ENCODE results near the gene SRRM4.
"Not testable (repeated sequence)": the region's sequence is repeated elsewhere in the genome, so short reads cannot be mapped to it uniquely, and the experiment has no call there.

The SRRM4 gene

DNA sequence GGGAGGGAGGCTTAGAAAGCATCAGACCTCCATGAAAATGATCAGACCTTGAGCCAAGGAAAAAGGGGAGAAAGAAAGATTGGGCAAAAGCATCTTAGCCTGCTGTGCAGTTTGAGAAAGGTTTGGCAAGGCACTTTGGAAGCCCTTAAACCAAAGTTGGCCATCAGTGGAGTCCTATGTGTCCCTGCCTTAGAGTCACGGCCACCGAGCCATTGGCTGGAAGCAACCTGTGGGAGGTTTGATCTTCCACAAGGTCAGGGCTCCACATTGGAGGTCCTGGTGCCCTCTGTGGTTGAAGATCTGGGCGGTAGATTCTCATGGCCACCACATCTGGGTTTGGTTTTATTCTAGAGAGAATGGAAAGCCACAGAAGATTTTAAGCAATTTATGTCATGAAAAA is 44.4 kb downstream of the SRRM4 start:
- no peak overlapping the region for H3K4me3 Mint-ChIP-seq
- ATAC-seq (no peak), DNase-seq (ENCODE audit: low spot score in 2 of 2) (no peak)
- H3K27ac Mint-ChIP-seq, result no peak overlapping the region
- no peaks in the 10 kb centered on the region for H3K4me1 Mint-ChIP-seq
- H3K36me3 Mint-ChIP-seq, result no peaks in the 10 kb centered on the region
- peaks cover 8% of the 10 kb centered on the region for H3K9me3 Mint-ChIP-seq

DNA sequence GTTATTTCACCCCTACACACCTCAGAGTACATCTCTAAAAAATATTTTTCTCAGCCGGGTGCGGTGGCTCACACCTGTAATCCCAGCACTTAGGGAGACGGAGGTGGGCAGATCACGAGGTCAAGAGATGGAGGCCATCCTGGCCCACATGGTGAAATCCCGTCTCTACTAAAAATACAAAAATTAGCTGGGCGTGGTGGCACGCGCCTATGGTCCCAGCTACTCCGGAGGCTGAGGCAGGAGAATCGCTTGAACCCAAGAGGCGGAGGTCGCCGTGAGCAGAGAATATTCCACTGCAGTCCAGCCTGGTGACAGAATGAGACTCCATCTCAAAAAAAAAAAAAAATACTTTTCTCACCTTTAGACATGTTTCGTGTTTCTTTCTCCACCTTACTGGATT is 52.0 kb downstream of the SRRM4 start:
- not testable (repeated sequence) for H3K27ac Mint-ChIP-seq; H3K36me3 Mint-ChIP-seq; DNase-seq (ENCODE audit: low spot score in 2 of 2); H3K4me1 Mint-ChIP-seq; ATAC-seq; H3K9me3 Mint-ChIP-seq; H3K4me3 Mint-ChIP-seq

DNA sequence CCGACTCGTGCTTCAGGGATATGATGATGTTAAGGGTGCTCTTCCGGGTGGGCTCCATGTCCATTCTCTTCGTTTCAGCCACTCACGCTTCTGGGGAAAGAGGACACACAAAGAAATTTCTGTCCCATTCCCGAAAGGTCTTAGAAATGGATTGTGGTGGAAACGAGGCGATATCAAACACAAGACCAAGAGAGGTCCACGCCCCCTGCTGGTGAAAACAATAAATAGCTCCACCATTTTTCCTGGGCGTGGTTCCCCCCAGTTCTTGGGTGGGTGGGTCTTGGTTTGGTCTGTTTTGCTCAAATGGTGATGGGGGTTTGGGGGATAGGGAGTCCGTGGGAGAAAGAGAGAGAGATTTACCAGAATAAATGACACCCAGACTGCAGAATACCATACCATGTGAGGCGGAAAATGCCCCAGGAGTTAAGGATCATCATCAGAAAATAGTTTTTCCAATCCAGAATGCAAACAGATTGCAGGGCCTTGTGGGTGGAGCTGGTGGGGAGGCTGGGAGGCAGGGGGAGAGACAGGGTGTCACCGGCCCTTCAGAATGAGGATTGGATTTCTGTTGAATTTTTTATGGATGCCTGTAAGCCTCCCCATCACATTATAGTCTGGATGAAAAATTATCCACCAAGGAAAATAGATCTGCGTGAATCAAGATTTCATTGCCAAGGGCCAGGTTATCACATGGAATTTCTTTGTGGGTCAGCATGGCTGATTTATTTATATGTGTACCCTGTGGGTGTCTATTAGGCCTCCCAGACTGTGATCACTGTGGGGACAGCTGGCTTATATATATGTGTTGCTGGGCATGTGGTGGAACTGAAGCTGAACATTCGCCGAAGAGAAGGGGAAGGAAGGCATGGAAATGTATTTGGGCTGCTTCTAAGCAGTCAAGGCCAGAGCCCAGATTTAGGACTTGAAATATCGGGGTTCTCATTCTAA is 55.8 kb downstream of the SRRM4 start:
- ATAC-seq (no peak), DNase-seq (ENCODE audit: low spot score in 2 of 2) (peak in 1 of 2 donors; percentile 48)
- no peak overlapping the region for H3K27ac Mint-ChIP-seq
- H3K4me3 Mint-ChIP-seq, result no peak overlapping the region
- H3K36me3 Mint-ChIP-seq, result no peaks in the 10 kb centered on the region
- no peaks in the 10 kb centered on the region for H3K9me3 Mint-ChIP-seq
- no peaks in the 10 kb centered on the region for H3K4me1 Mint-ChIP-seq

DNA sequence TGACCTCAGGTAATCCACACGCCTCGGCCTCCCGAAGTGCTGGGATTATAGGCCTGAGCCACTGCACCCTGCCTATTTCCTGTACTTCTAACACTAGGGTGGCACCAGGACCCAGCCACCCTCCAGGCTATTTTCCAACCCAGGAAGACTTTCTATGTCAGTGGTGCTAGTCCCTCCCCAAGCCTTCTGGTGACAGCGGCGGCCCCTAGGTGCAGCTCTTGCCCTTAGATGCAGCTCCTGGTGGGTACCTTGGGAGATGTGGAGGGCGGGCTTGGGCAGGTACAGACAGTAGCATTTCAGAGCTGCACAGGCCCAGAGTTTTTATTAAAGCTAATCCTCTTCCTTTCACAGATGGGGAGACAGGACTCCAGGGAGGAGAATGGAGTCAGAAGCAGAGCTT is 62.8 kb downstream of the SRRM4 start:
- H3K27ac Mint-ChIP-seq, result no peak overlapping the region
- H3K9me3 Mint-ChIP-seq, result no peaks in the 10 kb centered on the region
- H3K4me3 Mint-ChIP-seq, result no peak overlapping the region
- no peaks in the 10 kb centered on the region for H3K36me3 Mint-ChIP-seq
- no peak for ATAC-seq
- no peak for DNase-seq (ENCODE audit: low spot score in 2 of 2)
- no peaks in the 10 kb centered on the region for H3K4me1 Mint-ChIP-seq

DNA sequence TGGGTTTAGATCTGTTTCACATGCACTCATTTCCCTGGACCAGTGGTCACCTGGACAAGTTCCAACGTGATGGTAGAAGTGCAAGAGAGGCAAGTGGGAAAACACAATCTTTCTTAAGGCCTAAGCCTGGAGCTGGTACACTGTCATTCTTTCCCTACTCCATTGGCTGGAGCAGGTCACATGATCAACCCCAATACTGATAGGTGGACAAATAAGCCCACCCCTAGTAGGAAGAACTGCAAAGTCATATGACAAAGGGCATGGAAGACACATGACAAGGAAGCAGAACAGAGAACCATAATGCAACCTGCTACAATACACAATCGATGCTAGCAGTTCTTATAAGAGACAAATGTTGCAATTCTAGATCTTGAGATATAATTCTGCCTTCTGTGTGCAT is 66.3 kb downstream of the SRRM4 start:
- ATAC-seq, result no peak
- no peak for DNase-seq (ENCODE audit: low spot score in 2 of 2)

DNA sequence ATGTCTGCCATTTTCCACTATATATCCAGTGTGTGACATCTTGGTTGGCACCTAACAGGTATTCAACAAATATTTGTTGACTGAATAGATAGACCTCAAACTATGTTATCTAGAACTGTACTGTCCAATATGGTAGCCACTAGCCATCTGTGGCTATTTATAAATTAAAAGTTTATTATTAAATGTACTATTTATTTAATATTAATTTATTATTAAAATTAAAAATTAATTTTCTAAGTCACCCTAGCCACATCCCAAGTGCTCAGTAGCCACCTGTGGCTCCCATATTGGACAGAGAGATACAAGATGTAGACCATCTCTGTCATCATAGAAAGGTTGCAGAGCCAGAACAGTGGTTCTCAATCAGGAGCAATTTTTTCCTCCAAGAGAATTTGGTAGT is 69.3 kb downstream of the SRRM4 start:
- Mint-ChIP-seq H3K9me3 (peaks cover 2% of the 10 kb centered on the region), H3K36me3 (no peaks in the 10 kb centered on the region), H3K4me1 (no peaks in the 10 kb centered on the region), H3K27ac (no peak overlapping the region), H3K4me3 (no peak overlapping the region)
- DNase-seq (ENCODE audit: low spot score in 2 of 2) (no peak), ATAC-seq (no peak)

More for the DNA sequence above, 66.3 kb downstream of the SRRM4 start:
- no peaks in the 10 kb centered on the region for H3K36me3 Mint-ChIP-seq
- H3K4me3 Mint-ChIP-seq, result no peak overlapping the region
- H3K9me3 Mint-ChIP-seq, result no peaks in the 10 kb centered on the region
- no peaks in the 10 kb centered on the region for H3K4me1 Mint-ChIP-seq
- no peak overlapping the region for H3K27ac Mint-ChIP-seq

DNA sequence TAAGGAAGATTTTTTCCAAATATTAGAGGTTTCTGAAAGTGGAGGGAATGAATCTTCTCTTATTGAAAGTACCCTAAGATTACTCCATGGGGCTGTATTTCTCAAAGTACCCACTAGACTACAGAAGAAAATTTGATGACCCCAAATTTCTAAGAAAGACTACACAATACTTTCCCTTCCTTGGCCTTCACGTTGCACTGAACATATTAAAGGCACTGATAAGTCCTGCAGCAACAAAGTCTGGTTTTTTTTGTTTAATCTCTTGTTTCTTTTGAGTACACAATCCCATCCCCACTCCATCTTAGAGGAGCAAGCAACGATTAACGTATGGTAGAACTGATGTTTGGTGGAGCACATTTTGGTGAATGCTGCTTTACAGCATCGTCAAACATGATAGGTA is 70.1 kb downstream of the SRRM4 start:
- Mint-ChIP-seq H3K27ac (no peak overlapping the region), H3K36me3 (no peaks in the 10 kb centered on the region), H3K4me1 (no peaks in the 10 kb centered on the region), H3K9me3 (peaks cover 3% of the 10 kb centered on the region), H3K4me3 (no peak overlapping the region)
- ATAC-seq, result no peak
- no peak for DNase-seq (ENCODE audit: low spot score in 2 of 2)

DNA sequence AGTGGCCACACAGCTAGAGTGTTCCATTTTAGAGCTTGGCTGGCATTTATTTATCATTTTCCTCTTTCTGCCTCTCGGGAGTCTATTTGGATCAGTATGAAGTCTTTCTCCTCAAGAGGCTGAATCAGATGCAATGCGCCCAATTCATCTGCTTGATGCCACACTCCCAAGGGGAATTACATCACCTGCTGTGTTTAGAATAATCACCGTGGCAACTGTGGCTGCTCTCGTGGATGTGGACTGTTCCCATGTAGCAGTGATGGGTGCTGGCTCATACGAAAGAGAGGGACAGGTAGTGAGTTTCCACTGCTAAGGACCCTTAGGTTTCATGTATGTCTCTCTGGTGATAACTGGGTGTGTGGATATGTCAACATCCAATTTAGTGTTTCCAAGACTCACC is 70.7 kb downstream of the SRRM4 start:
- Mint-ChIP-seq H3K4me1 (no peaks in the 10 kb centered on the region), H3K27ac (no peak overlapping the region), H3K9me3 (peaks cover 6% of the 10 kb centered on the region), H3K4me3 (no peak overlapping the region), H3K36me3 (no peaks in the 10 kb centered on the region)
- DNase-seq (ENCODE audit: low spot score in 2 of 2), result no peak
- ATAC-seq, result no peak

DNA sequence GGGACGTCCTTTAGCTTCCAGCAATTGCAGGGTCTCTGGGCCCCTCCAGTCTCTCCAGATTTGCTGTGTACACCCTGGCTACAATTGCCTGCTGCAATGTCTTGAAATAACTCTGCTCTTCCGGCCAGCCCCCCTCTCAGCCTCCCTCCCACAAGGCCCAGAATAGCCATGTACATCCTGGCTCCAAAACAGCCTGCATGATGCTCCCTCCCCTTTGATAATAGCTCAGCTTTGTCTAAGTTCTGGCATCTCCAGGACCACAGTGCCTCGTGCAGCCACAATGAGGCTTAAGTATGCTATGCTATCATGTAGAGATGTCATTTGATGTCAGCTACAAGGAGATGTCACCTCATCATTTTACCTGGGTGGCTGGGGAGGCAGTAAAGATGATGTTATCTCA is 74.6 kb downstream of the SRRM4 start:
- Mint-ChIP-seq H3K27ac (no peak overlapping the region), H3K4me1 (no peaks in the 10 kb centered on the region), H3K9me3 (peaks cover 13% of the 10 kb centered on the region), H3K4me3 (no peak overlapping the region), H3K36me3 (no peaks in the 10 kb centered on the region)
- DNase-seq (ENCODE audit: low spot score in 2 of 2) (no peak), ATAC-seq (no peak)

DNA sequence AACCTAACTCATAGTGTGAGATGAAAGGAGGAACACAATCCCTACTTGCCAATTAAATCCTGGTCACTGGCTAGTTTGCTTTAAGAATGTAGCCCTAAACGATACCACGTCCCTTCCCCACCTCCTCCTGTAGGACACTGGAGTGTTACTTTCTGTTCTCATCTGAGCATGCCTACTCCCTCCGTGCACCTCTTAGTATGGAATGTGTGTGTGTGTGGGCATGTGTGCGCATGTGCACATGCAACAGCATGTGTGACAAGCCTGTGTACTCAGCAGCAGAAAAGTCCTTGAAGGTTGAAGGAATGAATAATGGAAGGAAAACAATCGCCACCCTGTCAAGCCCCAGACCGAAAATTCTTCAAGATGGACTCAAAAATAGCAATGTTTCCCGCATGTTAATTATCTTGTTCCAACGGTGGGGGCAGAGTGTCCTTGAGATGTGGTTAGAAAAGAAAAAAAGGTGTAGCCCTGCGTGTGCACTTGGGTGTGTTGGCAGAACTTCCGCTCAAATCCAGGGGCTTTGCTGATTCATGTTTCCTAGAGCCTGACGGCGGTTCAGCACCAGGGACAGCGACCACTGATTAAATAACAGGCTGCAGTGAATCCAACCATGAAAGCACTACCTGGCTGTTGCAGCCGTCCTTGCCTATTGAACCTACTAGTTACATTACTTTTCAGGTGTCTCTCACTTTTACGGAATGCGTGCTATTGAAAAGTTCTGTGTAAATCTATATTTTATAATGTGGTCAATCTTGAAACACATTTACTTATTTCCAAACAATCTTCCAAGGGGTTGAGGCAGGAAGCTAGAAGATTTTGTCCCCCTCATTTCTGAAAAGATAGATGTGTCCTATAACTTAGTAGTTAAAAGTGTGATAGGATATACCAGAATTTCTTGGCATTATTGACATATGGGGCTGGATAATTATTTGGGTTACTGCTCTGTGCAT is 79.8 kb downstream of the SRRM4 start:
- no peak overlapping the region for H3K27ac Mint-ChIP-seq
- no peaks in the 10 kb centered on the region for H3K36me3 Mint-ChIP-seq
- H3K9me3 Mint-ChIP-seq, result peaks cover 11% of the 10 kb centered on the region
- ATAC-seq (no peak), DNase-seq (ENCODE audit: low spot score in 2 of 2) (peak in 1 of 2 donors; percentile 46)
- no peaks in the 10 kb centered on the region for H3K4me1 Mint-ChIP-seq
- H3K4me3 Mint-ChIP-seq, result no peak overlapping the region

DNA sequence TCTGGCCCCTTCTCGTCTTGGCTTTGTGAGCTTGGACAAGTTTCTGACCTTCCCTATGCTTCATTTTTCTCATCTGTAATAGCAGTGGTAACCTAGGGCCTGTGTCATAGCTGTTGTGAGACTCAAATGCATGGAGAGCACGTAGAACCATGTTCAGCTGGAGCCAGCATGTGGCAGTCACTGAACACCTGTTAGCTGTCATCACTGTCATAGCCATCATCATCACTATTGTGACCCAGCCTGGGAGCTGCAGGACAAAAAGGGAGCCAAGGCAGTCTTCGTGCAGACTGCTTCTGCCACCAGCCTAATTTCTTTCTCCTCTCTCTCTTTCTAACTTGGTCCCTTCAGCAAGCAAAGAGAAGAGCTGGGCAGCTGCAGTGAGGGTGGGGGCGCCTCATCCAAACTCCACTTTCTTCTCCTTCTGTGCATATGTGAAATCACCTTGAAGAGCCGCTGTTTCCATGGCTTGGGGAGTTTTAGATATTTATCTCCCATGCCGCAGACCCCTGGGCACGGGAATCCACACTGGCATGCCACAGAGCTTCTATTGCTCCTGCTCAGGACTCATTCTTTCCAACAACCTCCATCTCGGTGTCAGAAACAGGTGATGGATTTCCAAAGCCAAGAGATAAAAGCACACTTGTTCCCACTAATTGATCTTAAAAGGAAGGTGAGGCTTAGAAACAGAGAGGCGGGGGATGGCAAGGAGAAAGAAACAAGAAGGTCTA is 87.0 kb downstream of the SRRM4 start:
- H3K4me1 Mint-ChIP-seq, result no peaks in the 10 kb centered on the region
- peaks cover 7% of the 10 kb centered on the region for H3K9me3 Mint-ChIP-seq
- ATAC-seq, result no peak
- H3K27ac Mint-ChIP-seq, result no peak overlapping the region
- no peaks in the 10 kb centered on the region for H3K36me3 Mint-ChIP-seq
- H3K4me3 Mint-ChIP-seq, result no peak overlapping the region
- DNase-seq (ENCODE audit: low spot score in 2 of 2), result no peak

DNA sequence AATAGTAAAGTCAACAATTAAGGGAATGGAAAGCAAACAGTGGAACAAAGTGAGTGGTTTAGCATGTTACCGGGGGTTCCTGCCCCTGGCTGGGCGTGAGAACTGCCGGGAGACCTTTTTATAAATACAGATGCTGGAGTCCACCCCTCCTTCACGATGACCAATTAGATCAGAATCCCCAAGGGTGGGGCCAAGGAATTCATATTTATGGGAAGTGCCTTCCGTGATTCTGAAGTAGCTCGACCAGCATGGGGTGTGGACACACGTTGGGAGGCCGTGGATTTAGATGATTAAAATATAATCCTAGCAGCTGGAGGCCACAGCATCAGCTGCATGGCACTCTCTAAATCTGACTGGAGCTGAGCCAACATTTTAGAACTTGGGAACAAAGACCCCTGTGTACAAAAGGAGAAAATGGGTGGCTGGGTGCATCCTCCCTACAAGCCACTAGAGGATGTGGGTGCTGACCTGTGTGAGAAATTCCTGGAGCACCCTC is 87.9 kb downstream of the SRRM4 start:
- Mint-ChIP-seq H3K4me1 (no peaks in the 10 kb centered on the region), H3K27ac (no peak overlapping the region), H3K4me3 (no peak overlapping the region), H3K36me3 (no peaks in the 10 kb centered on the region), H3K9me3 (peaks cover 7% of the 10 kb centered on the region)
- DNase-seq (ENCODE audit: low spot score in 2 of 2) (no peak), ATAC-seq (no peak)

DNA sequence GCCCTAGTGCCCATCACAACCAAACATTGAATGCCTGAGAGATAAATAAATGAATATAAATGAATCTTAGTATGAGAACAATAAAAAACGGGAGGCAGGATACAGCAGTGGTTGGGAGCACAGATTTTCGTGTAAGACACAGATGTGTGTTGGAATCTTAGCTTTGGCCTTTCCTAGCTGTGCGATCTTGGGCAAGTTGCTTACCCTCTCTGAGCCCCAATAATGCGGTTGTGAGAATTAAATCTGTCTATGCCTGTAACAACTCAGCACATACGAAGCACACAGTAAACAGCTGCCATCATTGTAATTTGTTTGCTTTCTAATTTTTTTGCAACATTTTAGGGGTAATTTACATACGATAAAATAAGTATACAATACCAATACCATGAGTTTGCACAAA is 89.8 kb downstream of the SRRM4 start:
- no peak overlapping the region for H3K4me3 Mint-ChIP-seq
- no peak for DNase-seq (ENCODE audit: low spot score in 2 of 2)
- peaks cover 7% of the 10 kb centered on the region for H3K9me3 Mint-ChIP-seq
- H3K36me3 Mint-ChIP-seq, result no peaks in the 10 kb centered on the region
- H3K4me1 Mint-ChIP-seq, result no peaks in the 10 kb centered on the region
- H3K27ac Mint-ChIP-seq, result no peak overlapping the region
- ATAC-seq, result no peak

DNA sequence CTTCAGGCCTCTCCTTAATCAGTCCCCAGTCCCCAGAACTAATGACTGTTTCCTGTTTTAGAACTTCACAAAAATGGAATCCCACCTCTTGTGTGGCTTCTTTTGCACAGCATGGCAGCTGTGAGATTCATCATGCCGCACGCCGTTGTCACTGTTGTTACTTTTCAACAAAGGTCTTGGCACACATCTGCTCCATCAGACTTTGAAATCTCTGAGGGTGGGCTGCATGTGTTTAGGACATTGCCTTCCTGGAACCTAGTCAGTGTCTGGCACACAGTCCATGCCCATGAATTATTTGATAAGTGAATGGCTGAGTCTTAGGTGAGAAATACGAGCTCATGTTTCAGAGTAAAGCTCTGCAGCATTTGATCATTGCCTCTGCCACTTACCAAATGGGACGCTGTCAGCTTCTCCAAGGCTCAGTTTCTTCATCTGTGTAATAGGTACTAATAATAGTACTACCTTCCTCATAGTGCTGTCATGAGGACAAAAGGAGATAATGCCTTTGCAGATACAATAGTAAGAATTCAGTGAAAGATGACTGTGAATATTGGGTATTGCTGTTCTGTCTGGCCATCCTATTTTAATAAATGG is 90.4 kb downstream of the SRRM4 start:
- Mint-ChIP-seq H3K4me1 (no peaks in the 10 kb centered on the region), H3K9me3 (peaks cover 6% of the 10 kb centered on the region), H3K36me3 (no peaks in the 10 kb centered on the region), H3K4me3 (no peak overlapping the region), H3K27ac (no peak overlapping the region)
- ATAC-seq (no peak), DNase-seq (ENCODE audit: low spot score in 2 of 2) (no peak)

DNA sequence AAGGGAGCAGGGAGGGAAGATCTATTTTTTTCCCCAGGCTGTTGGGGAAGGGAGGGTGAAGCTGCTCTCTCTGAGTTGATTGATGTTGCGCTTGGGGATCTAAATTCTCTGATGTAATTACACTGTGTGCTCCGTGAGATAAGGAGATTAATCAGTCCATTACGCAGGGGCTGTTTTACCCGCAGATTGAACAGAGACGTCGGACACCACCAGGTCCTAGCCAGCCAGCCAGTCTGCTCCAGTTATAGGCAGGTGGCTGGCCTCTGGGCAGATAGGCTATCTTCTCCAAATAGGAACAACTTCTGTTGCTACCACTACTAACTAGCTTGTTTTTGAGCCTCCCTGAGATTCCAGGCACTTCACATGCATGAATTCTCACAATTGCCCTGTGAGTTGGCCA is 91.1 kb downstream of the SRRM4 start:
- DNase-seq (ENCODE audit: low spot score in 2 of 2), result no peak
- H3K4me3 Mint-ChIP-seq, result no peak overlapping the region
- H3K27ac Mint-ChIP-seq, result no peak overlapping the region
- no peaks in the 10 kb centered on the region for H3K36me3 Mint-ChIP-seq
- no peaks in the 10 kb centered on the region for H3K4me1 Mint-ChIP-seq
- no peak for ATAC-seq
- H3K9me3 Mint-ChIP-seq, result peaks cover 3% of the 10 kb centered on the region

Data from stimulated activated effector memory CD8-positive, alpha-beta T cell treated with anti-CD3 and anti-CD28 coated beads, Interleukin-12 subunit alpha, Interleukin-12 subunit beta, amount 100 ng/mL, for 72 hours (primary cell).